ENCODE results near the gene CTIF.

Gene CTIF

GRCh38 chr18:48842259-48843061, 303.6 kb downstream of the CTIF start:
- peak; percentile 61 for DNase-seq

- DNase-seq, result no peak
Observed at GRCh38 chr18:48843162-48843561, 304.3 kb downstream of the CTIF start.

- no peak for DNase-seq
Observed at GRCh38 chr18:48843596-48843995, 304.8 kb downstream of the CTIF start.

GRCh38 chr18:48844271-48844670, 305.4 kb downstream of the CTIF start:
- no peak for DNase-seq

GRCh38 chr18:48845174-48845573, 306.3 kb downstream of the CTIF start:
- DNase-seq, result no peak

GRCh38 chr18:48846423-48846932, 307.6 kb downstream of the CTIF start:
- no peak for DNase-seq

- no peak for DNase-seq
Observed at GRCh38 chr18:48847807-48848486, 309.1 kb downstream of the CTIF start.

- DNase-seq, result no peak
Observed at GRCh38 chr18:48848641-48849143, 309.9 kb downstream of the CTIF start.

GRCh38 chr18:48850822-48851598, 312.2 kb downstream of the CTIF start:
- no peak for DNase-seq

- peak; percentile 48 for DNase-seq
Observed at GRCh38 chr18:48851599-48851960, 312.7 kb downstream of the CTIF start.

- DNase-seq, result no peak
Observed at GRCh38 chr18:48852292-48852691, 313.5 kb downstream of the CTIF start.

GRCh38 chr18:48852794-48853193, 314.0 kb downstream of the CTIF start:
- no peak for DNase-seq

GRCh38 chr18:48853588-48853987, 314.8 kb downstream of the CTIF start:
- no peak for DNase-seq

- no peak for DNase-seq
Observed at GRCh38 chr18:48854780-48855179, 315.9 kb downstream of the CTIF start.

- no peak for DNase-seq
Observed at GRCh38 chr18:48855422-48856377, 316.9 kb downstream of the CTIF start.

- DNase-seq, result no peak
Observed at GRCh38 chr18:48857023-48857694, 318.3 kb downstream of the CTIF start.

GRCh38 chr18:48858676-48859075, 319.8 kb downstream of the CTIF start:
- no peak for DNase-seq

- no peak for DNase-seq
Observed at GRCh38 chr18:48859311-48860268, 320.8 kb downstream of the CTIF start.

- no peak for DNase-seq
Observed at GRCh38 chr18:48860269-48861180, 321.7 kb downstream of the CTIF start.
